Ascending aorta (tissue), 2 donors: ENCODE results near the gene GLRX3. TPM values are rescaled to one million over a fixed set of nuclear protein-coding genes. Genes with fewer than 3 reads are reported as not detected.

ENCODE experiments used
- DNase-seq, 2 donors: peaks; one replicate each; pipeline ENCODE4 v3.0.0-alpha.2; 2019; ENCODE audit warnings: low spot score in 2 of 2
- H3K27ac ChIP-seq, 2 donors: fragments of 200-600 bp; sonication (generic); one replicate each; pipeline ENCODE4 v1.5.1; 2016 to 2017; ENCODE audit warnings: mild to moderate bottlenecking in 1 of 2
- H3K27me3 ChIP-seq: fragments of 200-600 bp; sonication (generic); one replicate; pipeline ENCODE4 v1.5.1; 2017
- H3K36me3 ChIP-seq, 2 donors: fragments of 200-600 bp; sonication (generic); one replicate each; pipeline ENCODE4 v1.5.1; 2016
- H3K4me1 ChIP-seq, 2 donors: fragments of 200-600 bp; sonication (generic); one replicate each; pipeline ENCODE4 v1.5.1; 2016 to 2017; ENCODE audit warnings: mild to moderate bottlenecking in 1 of 2
- H3K4me3 ChIP-seq, 2 donors: fragments of 200-600 bp; sonication (generic); one replicate each; pipeline ENCODE4 v1.5.1; 2016 to 2017; ENCODE audit warnings: mild to moderate bottlenecking in 1 of 2
- H3K9me3 ChIP-seq, 2 donors: fragments of 200-600 bp; sonication (generic); one replicate each; pipeline ENCODE4 v1.5.1; 2016
- CTCF ChIP-seq, 3 experiments: fragments of 200-600 bp in 2 of 3; fragments of 450-650 bp in 1 of 3; sonication (generic) in 2 of 3; IDR thresholded peaks; one replicate each; pipeline ENCODE4 v1.5.1; 2016 to 2019; ENCODE audit warnings: antibody characterized with exemption in 3 of 3, mild to moderate bottlenecking in 1 of 3, moderate library complexity in 1 of 3
- intact Hi-C: fragments of 100-400 bp; cut with DNase I; formaldehyde crosslinking; loops from one replicate; pipeline ENCODE4 v1.15.1; 2023
- total RNA-seq: library from RNA; depleted of rRNA; stranded (reverse); fragments of >200 nt; gene quantifications from one replicate; pipeline ENCODE4 v1.1.0, GENCODE V29; 2016

Gene GLRX3
- total RNA-seq, 1 donor from 2014 or later, result 30.7 TPM

GRCh38 chr10:130218181-130218641, 82.0 kb downstream of the GLRX3 start:
- peak in 1 of 2 donors; percentile 49 for DNase-seq
- TF ChIP-seq CTCF (IDR thresholded peaks at IDR 0.05), result no peak
- H3K4me1 ChIP-seq, result no peaks in the 10 kb centered on the region
- no peaks in the 10 kb centered on the region for H3K9me3 ChIP-seq
- intact Hi-C loops, result no loop called here
- H3K4me3 ChIP-seq, result no peak overlapping the region
- H3K27ac ChIP-seq, result no peak overlapping the region
- H3K27me3 ChIP-seq, result no peaks in the 10 kb centered on the region
- no peaks in the 10 kb centered on the region for H3K36me3 ChIP-seq

GRCh38 chr10:130218936-130219335, 82.7 kb downstream of the GLRX3 start:
- Histone ChIP-seq H3K27ac (no peak overlapping the region), H3K27me3 (no peaks in the 10 kb centered on the region), H3K9me3 (no peaks in the 10 kb centered on the region), H3K4me1 (no peaks in the 10 kb centered on the region), H3K36me3 (no peaks in the 10 kb centered on the region), H3K4me3 (no peak overlapping the region)
- no peak for TF ChIP-seq CTCF (IDR thresholded peaks at IDR 0.05)
- DNase-seq, result peak in 1 of 2 donors; percentile 37
- intact Hi-C loops, result no loop called here

GRCh38 chr10:130220251-130221185, 84.3 kb downstream of the GLRX3 start:
- no peak overlapping the region for H3K27ac ChIP-seq
- intact Hi-C loops, result no loop called here
- peak in 1 of 2 donors; percentile 54 for DNase-seq
- no peaks in the 10 kb centered on the region for H3K4me1 ChIP-seq
- H3K27me3 ChIP-seq, result no peaks in the 10 kb centered on the region
- TF ChIP-seq CTCF (IDR thresholded peaks at IDR 0.05), result no peak
- no peak overlapping the region for H3K4me3 ChIP-seq
- no peaks in the 10 kb centered on the region for H3K9me3 ChIP-seq
- no peaks in the 10 kb centered on the region for H3K36me3 ChIP-seq

GRCh38 chr10:130221456-130222375, 85.5 kb downstream of the GLRX3 start:
- no peaks in the 10 kb centered on the region for H3K4me1 ChIP-seq
- no peaks in the 10 kb centered on the region for H3K36me3 ChIP-seq
- H3K9me3 ChIP-seq, result no peaks in the 10 kb centered on the region
- no peaks in the 10 kb centered on the region for H3K27me3 ChIP-seq
- no peak overlapping the region for H3K4me3 ChIP-seq
- intact Hi-C loops, result no loop called here
- TF ChIP-seq CTCF (IDR thresholded peaks at IDR 0.05), result no peak
- DNase-seq, result peak in 1 of 2 donors; percentile 52
- H3K27ac ChIP-seq, result no peak overlapping the region

GRCh38 chr10:130222381-130222780, 86.2 kb downstream of the GLRX3 start:
- no peaks in the 10 kb centered on the region for H3K9me3 ChIP-seq
- H3K4me1 ChIP-seq, result no peaks in the 10 kb centered on the region
- no peaks in the 10 kb centered on the region for H3K36me3 ChIP-seq
- H3K4me3 ChIP-seq, result no peak overlapping the region
- no peak overlapping the region for H3K27ac ChIP-seq
- no peak for TF ChIP-seq CTCF (IDR thresholded peaks at IDR 0.05)
- intact Hi-C loops, result no loop called here
- no peaks in the 10 kb centered on the region for H3K27me3 ChIP-seq
- peak in 1 of 2 donors; percentile 45 for DNase-seq
